ENCODE results near the gene INPP5J.

The INPP5J gene

DNA sequence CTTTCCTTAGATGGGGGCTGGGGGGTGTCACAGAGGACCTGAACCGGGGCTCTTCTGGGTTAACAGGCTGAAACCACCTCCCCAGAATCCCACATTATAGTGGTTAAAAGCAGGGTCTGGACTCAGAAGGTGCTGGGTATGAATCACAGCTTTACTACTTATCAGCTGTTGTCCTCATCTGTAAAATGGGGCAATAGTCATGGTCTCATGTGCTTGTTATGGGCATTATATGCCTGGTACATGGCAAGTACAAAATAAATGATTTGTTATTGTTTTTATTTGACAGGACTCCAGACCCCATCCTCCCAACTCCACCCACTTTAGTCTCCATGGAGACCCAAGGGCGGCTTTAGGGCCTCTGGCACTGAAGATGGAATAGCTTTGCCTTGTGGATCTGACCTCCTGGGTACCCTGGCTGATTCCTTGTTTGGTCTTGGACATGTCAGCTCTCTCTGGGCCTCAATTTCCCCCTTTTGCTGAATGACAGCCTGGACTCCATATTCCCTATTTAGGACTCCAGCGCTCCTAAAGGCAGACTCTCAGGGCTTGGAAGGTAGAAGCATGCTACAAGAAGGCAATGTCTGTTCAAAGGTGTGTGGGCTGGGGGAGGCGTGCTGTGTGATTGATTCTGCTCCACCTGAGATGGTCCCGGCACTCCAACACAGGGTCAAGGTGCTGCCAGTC lies 42.5 kb upstream of the INPP5J start:
- ChIA-PET CTCF (interaction anchor here (0.6 to 1.4 kb wide), 7 partner anchors 19 to 133 kb away, joined by 3 to 4 read pairs (median 3); no protein-coding TSS in a partner anchor), POLR2A (interaction anchor here (0.5 to 1.9 kb wide), 4 partner anchors 27 to 150 kb away, joined by 3 to 8 read pairs (median 5); partner anchors contain the start of genes MORC2, SELENOM and TUG1)
- DNase-seq (ENCODE audit: extremely low spot score), result no peak
- TF ChIP-seq, protein P1, sequence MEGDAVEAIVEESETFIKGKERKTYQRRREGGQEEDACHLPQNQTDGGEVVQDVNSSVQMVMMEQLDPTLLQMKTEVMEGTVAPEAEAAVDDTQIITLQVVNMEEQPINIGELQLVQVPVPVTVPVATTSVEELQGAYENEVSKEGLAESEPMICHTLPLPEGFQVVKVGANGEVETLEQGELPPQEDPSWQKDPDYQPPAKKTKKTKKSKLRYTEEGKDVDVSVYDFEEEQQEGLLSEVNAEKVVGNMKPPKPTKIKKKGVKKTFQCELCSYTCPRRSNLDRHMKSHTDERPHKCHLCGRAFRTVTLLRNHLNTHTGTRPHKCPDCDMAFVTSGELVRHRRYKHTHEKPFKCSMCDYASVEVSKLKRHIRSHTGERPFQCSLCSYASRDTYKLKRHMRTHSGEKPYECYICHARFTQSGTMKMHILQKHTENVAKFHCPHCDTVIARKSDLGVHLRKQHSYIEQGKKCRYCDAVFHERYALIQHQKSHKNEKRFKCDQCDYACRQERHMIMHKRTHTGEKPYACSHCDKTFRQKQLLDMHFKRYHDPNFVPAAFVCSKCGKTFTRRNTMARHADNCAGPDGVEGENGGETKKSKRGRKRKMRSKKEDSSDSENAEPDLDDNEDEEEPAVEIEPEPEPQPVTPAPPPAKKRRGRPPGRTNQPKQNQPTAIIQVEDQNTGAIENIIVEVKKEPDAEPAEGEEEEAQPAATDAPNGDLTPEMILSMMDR (IDR thresholded peaks at IDR 0.05; ENCODE audit: control extremely low read depth, extremely low read depth, low read depth, missing control alignments), result no peak

- POLR2A ChIA-PET, result interaction anchor here (0.5 to 1.9 kb wide), 6 partner anchors 26 to 724 kb away, joined by 3 to 8 read pairs (median 3); partner anchors contain the start of genes CCDC157, MORC2, SELENOM and SF3A1
- CTCF ChIA-PET, result interaction anchor here (0.6 to 1.4 kb wide), 8 partner anchors 20 to 317 kb away, joined by 3 to 4 read pairs (median 3); no protein-coding TSS in a partner anchor
- peak; percentile 94 for DNase-seq (ENCODE audit: extremely low spot score)
- TF ChIP-seq, protein P1 (IDR thresholded peaks at IDR 0.05; ENCODE audit: control extremely low read depth, extremely low read depth, low read depth, missing control alignments), result no peak
Observed at GRCh38 chr22:31080848-31081649, 41.7 kb upstream of the INPP5J start, which contains the start of gene SMTN. Gene SMTN (plus strand): TSS chr22:31081318. CDS start chr22:31083259, 1,941 bp downstream.

DNA sequence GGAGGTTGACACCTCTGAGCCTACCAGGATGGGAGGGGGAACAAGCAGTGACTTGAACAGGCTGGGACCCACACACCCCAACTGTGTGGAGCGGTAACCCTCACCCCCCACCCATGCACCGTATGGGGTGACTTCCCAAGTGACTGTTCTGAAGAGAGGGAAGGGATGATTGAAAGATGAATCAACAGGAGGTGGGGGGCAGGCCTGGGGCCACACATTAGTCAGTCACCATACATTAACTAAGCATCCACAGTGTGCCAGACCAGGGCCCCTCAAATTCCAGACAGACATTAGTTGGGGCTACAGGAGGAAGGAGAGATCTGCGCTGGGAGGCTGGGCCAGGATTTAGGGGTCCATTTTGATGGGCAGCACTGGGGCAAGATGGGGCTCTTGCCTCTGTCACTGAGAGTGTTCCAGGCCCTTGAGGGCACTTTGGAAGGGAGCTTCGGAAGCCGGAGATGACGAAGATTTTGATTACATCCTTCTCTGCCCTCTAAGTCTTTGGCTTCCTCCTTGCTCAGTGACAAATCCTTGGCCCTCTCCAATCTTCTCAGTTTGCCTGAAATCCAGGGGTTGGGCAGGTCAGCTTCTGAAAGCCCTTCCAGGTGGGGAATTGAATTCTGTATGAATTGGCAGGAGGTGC lies 40.7 kb upstream of the INPP5J start:
- ChIA-PET CTCF (interaction anchor here (0.7 to 3.8 kb wide), 6 partner anchors 76 to 318 kb away, joined by 3 to 25 read pairs (median 4); partner anchors contain the start of gene LIMK2), POLR2A (interaction anchor here (1.9 kb wide), 1 partner anchor 113 kb away, joined by 7 read pairs; the partner anchor contains the start of genes MORC2 and TUG1)
- TF ChIP-seq, protein P1 (IDR thresholded peaks at IDR 0.05; ENCODE audit: control extremely low read depth, extremely low read depth, low read depth, missing control alignments), result no peak
- no peak for DNase-seq (ENCODE audit: extremely low spot score)

- CTCF ChIA-PET, result interaction anchor here (0.7 to 3.8 kb wide), 13 partner anchors 13 to 327 kb away, joined by 3 to 25 read pairs (median 3); partner anchors contain the start of gene LIMK2
- TF ChIP-seq, protein P1 (IDR thresholded peaks at IDR 0.05; ENCODE audit: control extremely low read depth, extremely low read depth, low read depth, missing control alignments), result peak; percentile 33
- no peak for DNase-seq (ENCODE audit: extremely low spot score)
- POLR2A ChIA-PET, result interaction anchor here (1.9 kb wide), 1 partner anchor 114 kb away, joined by 7 read pairs; the partner anchor contains the start of genes MORC2 and TUG1
Observed at GRCh38 chr22:31082606-31083376, 40.0 kb upstream of the INPP5J start.

GRCh38 chr22:31083377-31083768 lies 39.4 kb upstream of the INPP5J start:
- no peak for DNase-seq (ENCODE audit: extremely low spot score)
- CTCF ChIA-PET, result interaction anchor here (0.6 to 4.0 kb wide), 17 partner anchors 9 to 329 kb away, joined by 3 to 25 read pairs (median 4); partner anchors contain the start of gene SELENOM
- POLR2A ChIA-PET, result no interaction called here
- TF ChIP-seq, protein P1 (IDR thresholded peaks at IDR 0.05; ENCODE audit: control extremely low read depth, extremely low read depth, low read depth, missing control alignments), result no peak

All from GM10248 (cell line).